ENCODE measurements around the gene PIP5K1B. TPM values are rescaled to one million over a fixed set of nuclear protein-coding genes. Genes with fewer than 3 reads are reported as not detected.

Gene PIP5K1B
- total RNA-seq, 1 experiment from 2014 or later: 0.20 TPM

DNA sequence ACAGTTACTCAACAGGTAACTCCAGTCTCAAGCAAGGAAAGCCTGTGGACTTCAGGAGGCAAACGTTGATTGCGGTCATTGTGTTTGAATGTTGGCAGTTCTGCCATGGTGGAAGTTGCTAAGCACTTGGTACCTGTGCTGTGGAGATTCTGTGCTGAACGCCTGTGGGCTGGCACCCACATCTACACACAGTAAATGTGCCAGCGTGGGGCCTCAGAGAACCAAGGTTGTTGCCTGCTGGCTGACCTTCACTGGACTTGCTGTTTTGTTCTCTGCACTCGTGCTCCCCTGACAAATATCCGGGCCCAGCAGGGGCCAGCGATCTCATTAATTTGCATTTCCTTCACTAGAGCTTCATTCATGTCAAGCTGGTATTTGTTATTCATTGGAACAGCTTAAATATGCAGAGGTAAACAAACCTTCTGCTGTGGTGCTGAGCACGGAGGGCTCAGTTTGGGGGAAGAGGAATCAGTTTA is 167.0 kb downstream of the PIP5K1B start:
- no TSS peak for BruUV-seq (replicated peaks)
- Histone ChIP-seq H3K27me3 (ENCODE audit: insufficient read depth, low read length) (peaks cover 41% of the 10 kb centered on the region), H3K36me3 (ENCODE audit: control insufficient read depth in 1 of 2, insufficient read depth in 2 of 2, low read length in 2 of 2) (no peaks in the 10 kb centered on the region), H3K9ac (ENCODE audit: low read length) (no peak overlapping the region), H3K27ac (ENCODE audit: low read depth, low read length) (no peak overlapping the region), H3K9me2 (ENCODE audit: insufficient read depth) (no peaks in the 10 kb centered on the region), H3K9me3 (ENCODE audit: control insufficient read depth in 1 of 2, insufficient read depth in 1 of 2, low read depth in 1 of 2, low read length in 2 of 2) (no peaks in the 10 kb centered on the region), H2AFZ (ENCODE audit: low read depth, low read length, poor library complexity, severe bottlenecking) (no peak overlapping the region), H3K4me3 (replicated peaks in 1 of 2; ENCODE audit: low read depth in 1 of 2, low read length in 2 of 2) (no peak overlapping the region), H3K4me1 (ENCODE audit: control insufficient read depth in 1 of 2, insufficient read depth in 2 of 2, low read length in 2 of 2) (no peaks in the 10 kb centered on the region), H4K20me1 (ENCODE audit: insufficient read depth) (no peaks in the 10 kb centered on the region), H3K79me2 (ENCODE audit: insufficient read depth, low read length) (no peaks in the 10 kb centered on the region), H3K4me2 (ENCODE audit: low read length) (no peak overlapping the region)
- ATAC-seq: no peak
- no peak for TF ChIP-seq ELF1 (IDR thresholded peaks at IDR 0.05; ENCODE audit: borderline replicate concordance, low read depth)
- no peak for TF ChIP-seq YY1 (IDR thresholded peaks at IDR 0.05; ENCODE audit: extremely low read depth, insufficient replicate concordance, low read depth, low read length)
- no peak for TF ChIP-seq EGR1 (IDR thresholded peaks at IDR 0.05; ENCODE audit: low read depth)
- no peak for TF ChIP-seq JUND (IDR thresholded peaks at IDR 0.05)
- TF ChIP-seq CBX3 (IDR thresholded peaks at IDR 0.05; ENCODE audit: low read depth): no peak
- TF ChIP-seq FOSL1 (IDR thresholded peaks at IDR 0.05; ENCODE audit: low read depth): no peak
- TF ChIP-seq SRF (IDR thresholded peaks at IDR 0.05; ENCODE audit: low read depth): no peak
- no peak for TF ChIP-seq SP1 (IDR thresholded peaks at IDR 0.05; ENCODE audit: low read depth)
- TF ChIP-seq, protein P1, sequence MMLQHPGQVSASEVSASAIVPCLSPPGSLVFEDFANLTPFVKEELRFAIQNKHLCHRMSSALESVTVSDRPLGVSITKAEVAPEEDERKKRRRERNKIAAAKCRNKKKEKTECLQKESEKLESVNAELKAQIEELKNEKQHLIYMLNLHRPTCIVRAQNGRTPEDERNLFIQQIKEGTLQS (IDR thresholded peaks at IDR 0.05): no peak
- TF ChIP-seq, protein P2, sequence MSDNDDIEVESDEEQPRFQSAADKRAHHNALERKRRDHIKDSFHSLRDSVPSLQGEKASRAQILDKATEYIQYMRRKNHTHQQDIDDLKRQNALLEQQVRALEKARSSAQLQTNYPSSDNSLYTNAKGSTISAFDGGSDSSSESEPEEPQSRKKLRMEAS (IDR thresholded peaks at IDR 0.05): no peak
- no peak for TF ChIP-seq REST (IDR thresholded peaks at IDR 0.05; ENCODE audit: low read depth)
- TF ChIP-seq ZFX (IDR thresholded peaks at IDR 0.05): no peak
- TF ChIP-seq RAD21 (IDR thresholded peaks at IDR 0.05; ENCODE audit: low read depth): no peak
- no peak for TF ChIP-seq EZH2phosphoT487 (IDR thresholded peaks at IDR 0.05; ENCODE audit: borderline replicate concordance)
- TF ChIP-seq POLR2AphosphoS5 (IDR thresholded peaks at IDR 0.05; ENCODE audit: low read depth, low read length): no peak
- intact Hi-C loops (cut with micrococcal nuclease): no loop called here
- ChIA-PET POLR2A (no interaction called here), RAD21 (ENCODE audit: low non-redundant PET in 1 of 2, low total read pairs in 2 of 2, uncharacterized antibody in 2 of 2, unreplicated experiment in 2 of 2) (no interaction called here), CTCF (no interaction called here)
- DNase-seq (ENCODE audit: low read depth, low spot score): no peak

Measured in HCT116 (cell line).